LoVo (cell line): ENCODE results near the gene LLGL2.
A peak's percentile ranks its signal among the peaks of the same experiment; 100 is the strongest.
"Not testable (repeated sequence)": the region's sequence is repeated elsewhere in the genome, so short reads cannot be mapped to it uniquely, and the experiment has no call there.

Experiments used
- DNase-seq: peaks from one replicate; pipeline ENCODE4 v3.0.0-alpha.2; 2016; ENCODE audit warnings: low spot score

Gene LLGL2

GRCh38 chr17:75571197-75571884 is 45.8 kb downstream of the LLGL2 start:
- no peak for DNase-seq

GRCh38 chr17:75571885-75572215 is 46.4 kb downstream of the LLGL2 start:
- no peak for DNase-seq

GRCh38 chr17:75572713-75573539 is 47.4 kb downstream of the LLGL2 start:
- no peak for DNase-seq

- no peak for DNase-seq
These were observed 48.1 kb downstream of the LLGL2 start for GRCh38 chr17:75573540-75573957.

- DNase-seq = no peak
These were observed 48.5 kb downstream of the LLGL2 start for GRCh38 chr17:75573994-75574393.

GRCh38 chr17:75574404-75575036 is 49.0 kb downstream of the LLGL2 start:
- DNase-seq = no peak

- DNase-seq = no peak
These were observed 49.7 kb downstream of the LLGL2 start for GRCh38 chr17:75575197-75575596.

- no peak for DNase-seq
These were observed 50.2 kb downstream of the LLGL2 start for GRCh38 chr17:75575728-75576127.

- DNase-seq = no peak
These were observed 51.2 kb downstream of the LLGL2 start for GRCh38 chr17:75576661-75577060.

- not testable (repeated sequence) for DNase-seq
These were observed 55.7 kb downstream of the LLGL2 start for GRCh38 chr17:75581121-75581725.

GRCh38 chr17:75583197-75583596 is 57.7 kb downstream of the LLGL2 start:
- DNase-seq = not testable (repeated sequence)

GRCh38 chr17:75584849-75585175 is 59.3 kb downstream of the LLGL2 start:
- no peak for DNase-seq

- DNase-seq = no peak
These were observed 62.4 kb downstream of the LLGL2 start, which contains the start of gene MYO15B for GRCh38 chr17:75587675-75588595. MYO15B (plus strand) TSS chr17:75587800; CDS start chr17:75588058, 258 bp downstream.

GRCh38 chr17:75588596-75589011 is 63.1 kb downstream of the LLGL2 start:
- no peak for DNase-seq

GRCh38 chr17:75589012-75589918 is 63.8 kb downstream of the LLGL2 start:
- DNase-seq = peak; percentile 94

GRCh38 chr17:75589919-75590303 is 64.4 kb downstream of the LLGL2 start:
- no peak for DNase-seq

- DNase-seq = no peak
These were observed 64.8 kb downstream of the LLGL2 start for GRCh38 chr17:75590314-75590761.

- no peak for DNase-seq
These were observed 65.6 kb downstream of the LLGL2 start for GRCh38 chr17:75590849-75591721.

- DNase-seq = no peak
These were observed 66.3 kb downstream of the LLGL2 start for GRCh38 chr17:75591722-75592302.
